GM21786 (cell line): ENCODE results near the gene NELFB.

ENCODE experiments used
- ATAC-seq: cut with Tn5 transposase; IDR thresholded peaks from one replicate; pipeline ENCODE4 v1.9.1; 2021; ENCODE audit not compliant: unreplicated experiment

NELFB gene

DNA sequence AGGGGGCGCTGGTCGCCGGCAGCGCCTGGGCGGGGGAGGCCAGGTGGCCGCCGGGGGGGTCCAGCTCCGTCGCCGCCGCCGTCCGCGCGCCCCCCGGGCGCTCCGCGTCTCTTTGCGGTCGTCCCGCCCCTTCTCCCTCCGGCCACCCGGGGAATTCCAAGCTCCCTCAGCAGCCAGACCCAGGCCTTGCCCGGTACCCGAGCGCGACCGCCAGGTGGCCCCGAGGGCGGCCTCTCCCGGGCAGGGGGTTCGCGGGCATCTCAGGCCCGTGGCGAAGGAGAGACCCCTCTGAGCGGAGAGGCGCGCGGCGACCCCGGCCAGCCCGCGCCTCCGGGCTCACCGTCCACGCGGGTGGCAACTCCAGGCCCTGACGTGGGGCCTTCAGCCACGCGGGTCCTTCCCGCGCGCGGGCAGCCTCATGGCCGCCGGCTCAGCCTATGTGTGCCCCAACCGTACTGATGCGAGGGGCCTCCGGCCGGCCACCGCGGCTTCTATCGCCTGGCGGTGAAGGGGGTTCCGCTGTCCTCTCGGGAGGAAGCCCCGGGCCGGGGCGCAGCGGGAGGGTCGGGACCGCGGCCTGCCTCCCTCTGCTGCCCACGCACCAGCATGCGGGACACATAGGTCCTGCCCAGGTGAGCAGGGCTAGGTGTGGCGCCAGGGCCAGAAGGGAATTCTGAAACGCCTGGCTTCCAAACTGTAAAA lies 47.5 kb downstream of the NELFB start:
- peak; percentile 47 for ATAC-seq

DNA sequence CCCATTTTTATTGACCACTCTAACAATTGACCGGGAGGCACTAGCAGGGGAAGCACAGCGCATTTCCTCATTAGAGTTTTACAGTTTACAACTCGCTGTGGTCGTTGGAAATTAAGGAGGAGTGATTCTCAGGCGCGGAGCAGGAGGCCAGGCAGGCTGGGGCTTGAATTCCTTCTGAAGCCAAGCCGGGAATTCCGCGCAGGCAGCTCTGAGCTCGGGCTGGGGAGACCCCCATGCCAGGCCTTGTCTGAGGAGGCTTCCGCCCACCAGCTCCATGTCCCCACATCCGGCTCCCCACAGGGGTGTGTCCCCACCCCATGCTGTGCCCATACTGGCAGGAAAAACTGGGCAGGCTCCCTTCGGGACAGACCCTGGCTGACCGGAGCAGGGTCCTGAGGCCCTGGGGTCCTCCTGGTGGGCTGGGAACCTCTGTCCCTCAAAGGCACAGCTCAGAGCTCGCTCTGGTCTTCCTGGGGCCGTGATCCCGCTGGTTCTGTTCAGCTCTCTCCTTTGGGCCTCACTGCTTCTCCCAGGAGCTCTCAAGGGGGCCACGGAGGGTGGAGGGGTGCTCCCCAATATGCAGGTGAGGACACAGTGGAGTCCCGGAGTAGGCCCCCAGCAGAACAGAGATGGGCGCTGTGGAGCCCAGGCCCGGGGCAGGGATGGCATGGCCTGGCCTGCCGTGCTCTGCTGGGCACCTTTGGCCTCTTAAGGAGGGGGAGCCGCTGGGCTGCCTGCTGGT lies 48.2 kb downstream of the NELFB start:
- ATAC-seq = no peak

DNA sequence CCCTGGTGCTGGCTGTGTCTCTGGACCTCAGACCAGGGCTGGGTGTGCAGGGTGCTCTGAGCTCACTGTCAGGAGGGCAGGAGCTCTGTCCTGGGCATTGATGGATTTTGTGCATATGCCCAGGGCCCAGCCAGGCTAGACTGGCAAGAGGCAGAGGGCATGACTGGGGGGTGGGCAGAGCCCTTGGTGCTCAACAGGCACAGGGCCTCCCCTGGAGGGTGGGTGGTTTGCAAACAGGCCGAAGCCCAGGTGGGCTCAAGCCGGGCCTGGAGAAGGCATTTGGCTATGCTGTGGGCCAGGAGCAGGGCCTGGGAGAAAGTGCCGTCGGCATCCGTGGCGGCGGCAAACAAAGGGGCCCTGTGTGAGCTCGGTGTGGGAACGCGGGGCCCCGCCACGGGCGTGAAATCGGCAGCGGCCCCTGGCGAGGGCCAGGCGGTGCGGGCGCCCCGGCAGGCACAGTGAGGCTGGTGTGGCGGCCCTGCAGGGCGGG lies 48.8 kb downstream of the NELFB start:
- ATAC-seq = no peak

DNA sequence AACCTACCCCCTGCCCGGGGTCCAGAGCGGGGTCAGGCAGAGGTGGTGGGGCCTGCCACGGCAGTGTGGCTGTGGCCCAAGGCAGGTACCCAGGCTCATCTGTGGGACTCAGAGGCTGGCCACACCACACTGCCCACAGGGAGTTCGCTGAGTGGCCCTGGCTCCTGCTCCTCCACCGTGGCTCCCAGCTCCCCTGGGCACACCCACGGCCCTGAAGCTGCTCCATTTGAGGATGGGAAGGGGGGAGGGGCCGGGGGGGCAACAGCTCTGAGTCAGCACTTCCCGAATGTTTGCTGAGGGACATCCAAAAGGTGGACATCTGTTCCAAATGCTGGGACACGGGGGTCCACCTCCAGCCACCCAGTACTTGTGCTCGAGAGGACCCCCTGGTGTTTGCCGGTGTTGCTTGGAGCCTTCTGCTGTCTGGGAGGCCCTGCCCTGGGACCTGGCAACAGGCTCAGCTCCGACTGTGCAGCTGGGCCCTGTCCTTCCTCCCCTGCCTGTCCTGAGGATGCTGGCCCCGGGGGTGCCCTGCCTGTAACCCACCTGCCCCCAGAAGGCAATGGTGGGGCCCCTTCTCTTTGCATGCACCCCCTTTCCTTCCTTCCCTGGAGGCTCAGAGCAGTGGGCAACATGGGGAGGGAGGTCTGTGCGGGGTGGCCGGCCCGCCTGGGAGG lies 49.4 kb downstream of the NELFB start:
- no peak for ATAC-seq

DNA sequence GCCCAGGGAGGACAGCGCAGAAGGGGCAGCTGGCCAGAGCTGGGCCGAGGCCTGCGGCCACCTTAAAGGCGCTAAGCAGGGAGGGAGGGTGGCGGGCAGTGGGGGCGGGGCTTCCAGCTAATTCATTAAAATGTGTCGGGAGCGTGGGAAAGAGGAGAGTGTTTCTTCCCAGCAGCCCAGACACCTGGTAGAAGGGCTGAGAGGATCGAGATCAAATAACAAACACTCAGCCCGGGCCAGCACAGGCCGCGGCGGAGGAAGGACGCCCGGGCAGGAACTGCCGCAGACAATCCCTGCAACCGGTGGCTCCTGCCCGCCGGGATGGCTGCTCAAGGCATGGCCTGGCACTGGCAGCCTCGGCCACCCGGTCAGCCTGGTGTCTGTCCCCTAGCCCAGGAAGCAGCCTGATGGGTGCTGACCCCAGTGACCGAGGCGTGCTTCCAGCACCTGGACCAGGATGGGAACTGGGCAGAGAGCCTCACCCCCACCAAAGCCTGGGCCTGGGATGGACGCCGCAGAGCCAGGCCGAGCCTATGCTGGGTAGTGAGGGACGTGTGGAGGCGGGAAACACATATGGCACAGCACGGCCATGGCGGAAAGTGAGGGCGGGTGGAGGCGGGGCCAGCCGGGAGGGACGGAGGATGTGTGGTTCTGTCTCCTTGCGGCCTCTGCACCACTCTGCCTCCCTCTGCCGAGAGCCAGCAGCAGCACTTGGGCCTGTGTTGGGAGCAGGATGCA lies 50.1 kb downstream of the NELFB start:
- ATAC-seq = no peak

DNA sequence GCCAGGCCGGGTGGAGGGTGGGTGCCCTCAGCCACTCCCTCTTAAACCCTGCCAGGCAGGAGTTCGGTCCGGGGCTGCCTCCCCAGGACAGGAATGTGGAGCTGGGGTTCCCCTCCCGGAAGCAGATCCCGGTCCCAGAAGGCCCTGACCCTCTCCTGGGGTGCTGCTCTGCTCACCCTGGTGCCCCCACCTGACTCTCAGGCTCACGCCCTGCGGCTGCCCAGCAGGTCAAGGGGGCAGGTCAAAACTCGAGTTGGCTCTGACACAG lies 50.6 kb downstream of the NELFB start:
- no peak for ATAC-seq

DNA sequence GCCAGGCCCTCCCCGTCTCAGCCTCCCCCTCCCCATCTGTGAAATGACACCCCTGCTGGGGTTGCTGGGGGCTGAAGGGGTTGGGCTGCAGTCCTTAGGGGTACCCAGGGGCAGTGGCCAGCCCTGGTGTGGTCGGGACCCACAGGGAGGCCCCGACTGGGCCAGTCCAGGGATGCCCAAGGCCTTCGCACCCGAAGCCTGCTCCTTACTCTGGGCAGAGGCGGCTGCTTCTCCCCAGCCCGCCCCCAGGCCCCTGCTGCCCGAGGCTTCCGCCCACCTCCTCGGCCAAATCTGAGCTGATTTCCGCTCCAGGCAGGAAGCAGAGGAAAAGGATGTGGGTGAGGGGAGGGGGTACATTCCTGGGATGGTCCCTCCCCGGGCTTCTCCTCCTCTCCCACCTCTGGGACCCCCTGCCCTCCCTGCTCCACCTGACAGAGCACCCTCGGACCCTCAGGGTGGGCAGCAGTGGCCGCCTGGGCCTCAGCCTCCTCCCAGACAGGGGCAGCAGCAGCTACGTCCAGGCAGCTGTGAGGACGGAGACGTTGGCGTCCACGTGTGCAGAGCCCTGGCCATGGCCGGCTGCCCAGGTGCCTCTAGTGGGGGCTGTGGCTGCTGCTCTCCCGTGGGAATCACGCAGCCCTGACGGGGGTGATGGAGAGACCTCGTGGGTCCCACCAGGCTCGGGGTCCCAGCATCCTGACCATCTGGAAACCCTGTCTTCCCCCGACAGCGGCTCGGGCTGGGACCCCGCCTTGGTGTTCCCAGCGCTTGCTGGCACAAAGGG lies 51.1 kb downstream of the NELFB start:
- ATAC-seq = no peak

DNA sequence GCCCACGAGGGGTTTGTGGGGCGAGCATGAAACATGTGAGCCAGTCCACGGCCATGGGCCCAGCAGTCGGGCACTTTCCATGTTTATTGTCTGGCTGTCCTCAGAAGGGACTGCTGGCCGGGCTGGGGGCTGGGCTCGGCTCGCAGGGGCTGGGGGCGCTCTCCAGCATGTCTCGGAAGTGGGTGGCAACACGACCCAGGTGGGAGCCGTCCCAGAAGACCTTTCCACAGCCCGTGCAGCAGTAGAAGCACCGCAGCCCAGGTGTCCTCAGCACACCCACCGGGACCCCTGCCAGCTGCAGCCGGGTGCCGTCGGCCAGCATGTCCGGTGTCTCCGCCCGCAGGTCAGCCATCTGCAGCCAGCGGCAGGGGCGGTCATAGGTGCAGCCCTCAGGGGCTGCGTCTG lies 51.7 kb downstream of the NELFB start:
- no peak for ATAC-seq

DNA sequence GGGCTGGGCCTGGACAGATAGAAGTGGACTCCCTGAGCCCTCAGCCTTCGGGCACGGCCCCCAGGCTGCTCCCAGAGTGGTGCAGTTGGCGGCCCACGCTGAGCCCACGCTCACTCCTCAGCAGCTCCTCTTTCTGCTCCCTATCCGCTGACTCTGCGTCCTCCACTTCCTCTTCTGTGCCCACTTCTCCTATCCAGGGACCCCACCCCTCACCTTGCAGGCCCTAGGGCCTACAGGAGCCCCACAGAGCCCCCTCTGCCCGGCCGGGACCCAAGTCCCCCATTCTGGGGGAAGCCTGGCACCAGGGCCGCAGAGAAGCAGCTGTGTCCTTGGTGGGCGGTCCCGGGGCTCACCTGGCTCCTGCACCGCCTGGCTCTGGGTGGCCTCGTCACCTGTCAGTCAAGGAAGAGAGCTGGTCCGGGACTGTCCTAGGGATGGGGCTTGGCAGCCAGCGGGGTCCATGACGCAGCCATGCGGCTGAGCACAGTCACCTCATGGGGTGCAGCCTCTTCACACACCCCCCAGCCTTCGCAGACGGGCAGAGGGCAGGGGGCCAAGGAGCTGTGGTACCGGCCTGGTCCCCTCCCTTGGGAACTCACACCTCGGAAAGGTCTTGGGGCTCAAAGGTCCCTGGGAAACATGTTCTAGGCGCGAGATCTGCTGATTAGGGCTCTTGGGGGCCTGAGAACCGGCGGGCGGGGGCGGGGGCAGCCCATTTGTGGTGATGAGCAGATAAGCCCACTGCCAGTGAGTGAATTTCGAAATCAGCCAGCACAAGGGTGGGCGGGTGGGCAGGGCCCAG lies 52.3 kb downstream of the NELFB start:
- ATAC-seq = no peak

DNA sequence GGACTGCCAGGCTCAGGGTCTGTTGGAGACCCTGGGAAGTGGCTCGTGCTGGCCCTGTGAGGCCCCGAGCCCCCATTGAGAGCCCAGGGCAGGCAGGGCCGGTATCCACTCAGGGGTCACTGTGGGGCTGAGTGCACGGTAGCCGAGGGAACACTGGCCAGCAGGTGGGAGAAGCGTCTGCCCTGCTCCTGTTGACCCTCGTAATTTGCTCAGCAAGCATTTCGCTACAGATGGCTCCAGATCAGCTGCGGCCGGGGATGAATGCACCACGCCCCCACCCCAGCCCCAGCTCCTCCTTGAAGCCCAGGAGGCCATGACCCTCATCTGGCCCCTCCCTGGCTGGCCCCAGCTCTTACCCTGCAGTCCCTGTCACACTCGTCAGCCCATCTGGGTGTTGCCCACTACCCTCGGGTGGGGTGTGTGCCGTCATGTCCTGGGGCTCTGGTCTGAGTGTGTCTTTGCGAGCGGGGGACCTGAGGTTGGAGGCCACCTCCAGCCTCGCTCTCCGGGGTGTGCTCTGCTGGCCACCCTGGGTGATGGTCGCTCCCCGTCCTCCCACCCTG lies 53.0 kb downstream of the NELFB start:
- ATAC-seq = no peak

DNA sequence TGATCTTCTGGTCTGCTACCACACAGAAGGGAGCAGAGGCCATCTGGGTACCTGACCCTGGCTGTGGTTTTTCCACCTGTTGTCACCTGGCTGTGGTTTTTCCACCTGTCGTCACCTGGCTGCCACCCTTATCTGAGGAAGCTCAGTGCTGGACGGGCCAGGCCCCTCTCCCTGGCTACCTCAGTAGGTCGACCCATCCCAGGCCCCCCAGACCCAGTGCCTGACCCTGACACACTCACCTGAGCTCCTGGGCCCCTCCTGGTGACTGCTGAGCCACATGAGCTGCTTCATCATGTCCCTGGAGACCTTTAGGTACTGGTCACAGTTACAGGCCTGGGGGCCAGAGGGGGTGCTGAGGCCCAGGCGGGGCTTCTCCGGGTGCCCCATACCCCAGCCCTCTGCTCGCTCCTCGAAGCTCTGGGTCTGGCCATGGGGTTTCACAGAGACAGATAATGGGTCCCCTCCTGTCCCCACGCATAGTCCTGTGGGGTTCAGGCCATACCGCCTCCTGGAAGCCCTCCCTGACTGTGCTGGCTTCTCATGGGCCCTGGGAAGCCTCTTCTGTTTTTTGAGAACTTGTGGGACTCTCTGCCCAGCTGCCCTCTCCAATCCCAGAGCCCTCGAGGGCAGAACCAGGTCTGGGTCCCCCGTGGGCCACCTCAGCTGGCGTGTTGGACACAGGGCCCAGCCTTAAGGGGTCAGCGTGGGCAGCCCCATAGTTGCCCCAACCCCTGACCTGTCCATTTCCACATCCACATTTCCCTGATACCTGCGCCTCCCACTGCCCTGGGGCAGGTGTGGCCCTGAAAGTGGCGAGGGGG lies 54.5 kb downstream of the NELFB start:
- no peak for ATAC-seq

DNA sequence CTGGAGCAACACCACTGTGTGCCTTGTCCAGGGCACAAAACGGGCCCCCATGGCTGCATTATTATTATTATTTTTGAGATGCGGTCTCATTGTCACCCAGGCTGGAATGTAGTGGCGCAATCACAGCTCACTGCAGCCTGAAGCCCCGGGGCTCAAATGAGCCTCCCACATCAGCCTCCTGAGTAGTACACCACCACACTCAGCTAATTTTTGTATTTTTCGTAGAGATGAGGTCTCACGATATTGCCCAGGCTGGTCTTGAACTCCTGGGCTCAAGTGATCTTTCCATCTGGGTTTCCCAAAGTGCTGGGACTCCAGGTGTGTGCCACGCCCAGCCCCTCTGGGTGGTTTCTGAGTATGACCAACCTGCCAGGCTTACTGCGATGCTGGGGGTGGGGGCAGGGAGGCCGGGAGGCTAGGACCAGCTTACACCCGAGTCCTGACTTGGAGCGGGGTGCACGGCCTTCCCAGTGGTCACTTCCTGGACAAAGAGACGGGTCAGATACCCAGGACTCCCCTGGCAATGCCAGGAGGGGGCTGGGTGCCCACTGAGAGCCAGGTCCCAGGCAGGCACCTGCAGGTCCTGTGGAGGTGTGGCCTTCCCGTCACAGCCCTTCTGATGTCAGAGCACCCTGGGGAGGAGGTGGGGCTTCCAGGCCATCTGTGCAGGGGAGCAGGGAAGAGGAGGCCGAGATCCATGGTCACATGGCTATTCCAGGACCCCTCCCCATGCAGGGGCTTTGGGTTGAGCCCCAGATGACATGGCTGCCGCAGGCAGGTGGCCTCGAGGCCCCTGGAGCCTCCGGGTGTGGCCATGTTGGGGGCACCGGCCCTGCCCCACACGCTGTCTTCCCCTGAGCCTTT lies 55.3 kb downstream of the NELFB start:
- ATAC-seq = no peak

DNA sequence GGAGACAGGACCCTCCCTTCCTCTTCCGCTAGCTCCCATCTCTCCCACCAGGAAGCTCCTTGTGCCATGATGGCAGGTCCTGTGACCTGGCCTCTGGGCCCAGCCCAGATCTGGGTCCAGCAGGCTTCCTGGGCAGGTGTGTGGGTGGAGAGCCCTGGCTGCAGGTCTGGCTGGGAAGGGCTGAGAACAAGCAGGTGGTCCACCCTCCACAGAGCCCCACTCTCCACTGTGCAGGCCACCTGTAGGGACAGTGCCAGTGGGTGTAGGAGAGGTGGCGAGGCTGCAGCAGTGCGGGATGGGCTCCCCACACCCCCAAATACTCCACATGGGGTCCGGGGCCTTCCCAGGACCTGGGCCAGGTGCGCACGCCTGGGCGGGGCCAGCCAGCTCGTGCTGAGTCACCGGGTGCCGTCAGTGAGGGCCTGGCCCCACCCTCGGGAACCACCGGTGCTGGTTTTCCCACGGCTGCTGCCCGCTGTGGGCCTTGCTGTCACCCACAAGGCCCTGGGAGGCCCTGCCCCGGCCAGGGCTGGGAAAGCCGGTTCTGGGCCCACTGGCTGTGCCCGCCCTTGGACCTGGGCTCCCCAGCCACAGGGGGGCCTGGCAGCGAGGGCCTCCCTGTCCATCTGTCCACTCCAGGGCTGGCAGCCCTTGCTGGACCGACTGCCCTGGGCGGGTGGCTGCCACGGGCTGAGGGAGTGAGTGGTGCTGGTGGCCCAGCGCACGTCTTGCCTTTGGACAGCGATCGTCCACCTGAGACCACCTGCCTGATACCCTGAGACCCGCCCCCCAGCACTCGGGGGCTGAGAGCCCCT lies 56.3 kb downstream of the NELFB start:
- ATAC-seq = no peak

DNA sequence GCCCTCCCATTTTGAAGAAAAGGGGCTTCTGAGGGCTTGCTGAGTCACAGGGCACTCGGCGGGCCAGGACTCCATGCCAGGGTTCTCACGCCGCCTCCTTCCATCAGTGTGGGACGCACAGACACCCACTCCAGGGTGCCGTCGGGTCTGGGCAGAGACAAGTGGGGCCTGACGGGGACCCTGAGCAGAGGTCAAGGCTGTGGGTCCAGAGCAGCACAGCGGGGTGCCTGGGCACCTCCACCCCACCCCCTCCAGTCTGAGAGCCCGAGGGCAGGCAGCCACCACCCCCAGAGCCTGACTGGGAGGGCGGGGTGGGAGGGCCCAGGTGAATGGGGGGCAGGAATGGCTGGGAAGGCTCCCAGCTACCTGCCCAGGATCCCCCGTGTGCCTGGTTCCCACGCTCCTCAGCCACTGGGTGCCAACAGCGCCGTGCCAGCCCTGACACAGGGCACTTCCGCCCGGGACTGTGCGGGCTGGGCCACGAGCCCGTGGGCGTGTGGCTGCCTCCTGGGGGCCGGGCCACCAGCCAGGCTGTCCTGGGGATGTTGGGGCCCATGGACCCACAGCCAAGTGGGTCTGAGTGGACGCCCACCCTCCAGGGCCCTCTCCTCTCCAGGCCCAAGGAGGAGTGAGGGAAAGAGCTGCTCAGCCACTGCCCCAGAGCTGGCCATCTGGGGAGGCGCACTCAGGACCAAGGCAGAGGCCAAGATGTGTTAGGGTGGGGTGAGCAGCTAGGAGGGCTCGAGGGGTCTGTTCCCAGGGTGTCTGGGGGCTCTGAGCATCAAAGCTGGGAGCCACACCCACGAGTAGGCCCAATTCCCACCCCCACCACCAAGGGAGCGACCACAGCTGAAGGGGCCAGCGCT lies 57.1 kb downstream of the NELFB start:
- no peak for ATAC-seq

DNA sequence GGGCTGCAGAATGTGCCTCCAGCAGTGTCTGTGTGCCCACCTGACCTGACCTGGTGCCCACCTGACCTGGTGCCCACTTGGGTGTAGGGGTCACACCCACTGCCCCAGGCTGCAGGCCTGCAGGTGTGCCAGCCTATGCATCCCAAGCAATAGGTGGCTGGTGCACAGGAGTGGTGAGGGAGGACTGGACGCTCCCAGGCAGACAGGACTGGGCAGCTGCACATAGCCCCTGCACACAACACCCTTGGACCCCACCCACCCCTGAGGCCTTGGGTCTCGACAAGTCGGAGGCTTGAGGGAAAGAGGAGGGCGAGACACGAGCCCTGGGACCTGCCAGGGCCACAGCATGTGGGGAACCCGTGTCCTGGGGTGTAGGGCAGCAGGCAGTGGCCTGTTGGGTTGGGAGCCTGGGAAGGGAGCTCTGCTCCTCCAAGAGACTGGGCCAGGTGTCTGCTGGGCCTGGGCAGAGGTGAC lies 57.8 kb downstream of the NELFB start:
- ATAC-seq = no peak
